Measurements from ENCODE around the gene OSTN.

DNA sequence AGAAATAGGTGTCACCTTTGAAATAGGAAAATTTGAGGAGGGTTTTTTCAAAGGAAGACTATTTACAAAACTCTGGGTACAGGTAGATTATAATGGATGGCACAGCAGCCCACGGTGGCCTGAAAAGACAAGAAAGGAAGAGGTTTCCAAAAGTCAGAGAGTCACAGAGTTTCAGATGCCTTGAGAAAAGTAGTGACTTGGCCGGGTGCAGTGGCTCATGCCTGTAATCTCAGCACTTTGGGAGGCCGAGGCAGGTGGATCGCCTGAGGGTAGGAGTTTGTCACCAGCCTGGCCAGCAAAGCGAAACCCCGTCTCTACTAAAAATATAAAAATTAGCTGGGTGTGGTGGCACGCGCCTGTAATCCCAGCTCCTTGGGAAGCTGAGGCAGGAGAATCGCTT, 35.2 kb downstream of the OSTN start:
- TF ChIP-seq POLR2AphosphoS5 (IDR thresholded peaks at IDR 0.05; ENCODE audit: insufficient read depth, low read depth, low read length), result no peak
- TF ChIP-seq, protein P1, sequence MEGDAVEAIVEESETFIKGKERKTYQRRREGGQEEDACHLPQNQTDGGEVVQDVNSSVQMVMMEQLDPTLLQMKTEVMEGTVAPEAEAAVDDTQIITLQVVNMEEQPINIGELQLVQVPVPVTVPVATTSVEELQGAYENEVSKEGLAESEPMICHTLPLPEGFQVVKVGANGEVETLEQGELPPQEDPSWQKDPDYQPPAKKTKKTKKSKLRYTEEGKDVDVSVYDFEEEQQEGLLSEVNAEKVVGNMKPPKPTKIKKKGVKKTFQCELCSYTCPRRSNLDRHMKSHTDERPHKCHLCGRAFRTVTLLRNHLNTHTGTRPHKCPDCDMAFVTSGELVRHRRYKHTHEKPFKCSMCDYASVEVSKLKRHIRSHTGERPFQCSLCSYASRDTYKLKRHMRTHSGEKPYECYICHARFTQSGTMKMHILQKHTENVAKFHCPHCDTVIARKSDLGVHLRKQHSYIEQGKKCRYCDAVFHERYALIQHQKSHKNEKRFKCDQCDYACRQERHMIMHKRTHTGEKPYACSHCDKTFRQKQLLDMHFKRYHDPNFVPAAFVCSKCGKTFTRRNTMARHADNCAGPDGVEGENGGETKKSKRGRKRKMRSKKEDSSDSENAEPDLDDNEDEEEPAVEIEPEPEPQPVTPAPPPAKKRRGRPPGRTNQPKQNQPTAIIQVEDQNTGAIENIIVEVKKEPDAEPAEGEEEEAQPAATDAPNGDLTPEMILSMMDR (IDR thresholded peaks at IDR 0.05; ENCODE audit: extremely low read depth in 1 of 2, insufficient read depth in 1 of 2, low read depth in 1 of 2, low read length in 2 of 2), result no peak
- no peak for TF ChIP-seq JUN (IDR thresholded peaks at IDR 0.05; ENCODE audit: borderline replicate concordance, insufficient read depth, insufficient read length, low read depth)
- no peak for TF ChIP-seq POLR2A (IDR thresholded peaks at IDR 0.05; ENCODE audit: low read depth, low read length)
- no peak for TF ChIP-seq EZH2 (IDR thresholded peaks at IDR 0.05; ENCODE audit: borderline replicate concordance, low read depth, low read length, severe bottlenecking)
- no peak for TF ChIP-seq MAX (IDR thresholded peaks at IDR 0.05; ENCODE audit: insufficient read depth, insufficient read length)
- TF ChIP-seq GATA2 (IDR thresholded peaks at IDR 0.05; ENCODE audit: insufficient read depth, insufficient read length, low read depth, low read length), result no peak

Data from endothelial cell of umbilical vein (primary cell).